OCI-M2 (cell line): ENCODE data around the gene OSMR.

Source experiments
- DNase-seq: peaks from one replicate; lab custom pipeline; 2025; ENCODE audit not compliant: unreplicated experiment; lab: John Stamatoyannopoulos, UW

OSMR gene

GRCh38 chr5:38845526-38846378, at the start of gene OSMR:
TSS of gene OSMR (plus strand) at chr5:38846012. CDS start at chr5:38869045, 23,033 bp downstream.
- no peak for DNase-seq

GRCh38 chr5:38796742-38797108, 49.1 kb upstream of the OSMR start:
- DNase-seq, result no peak

- DNase-seq, result no peak
Observed at GRCh38 chr5:38797838-38798237, 48.0 kb upstream of the OSMR start.

GRCh38 chr5:38799556-38800377, 46.0 kb upstream of the OSMR start:
- no peak for DNase-seq

GRCh38 chr5:38800515-38800914, 45.3 kb upstream of the OSMR start:
- DNase-seq, result no peak

- DNase-seq, result no peak
Observed at GRCh38 chr5:38802125-38802524, 43.7 kb upstream of the OSMR start.

- no peak for DNase-seq
Observed at GRCh38 chr5:38803246-38803645, 42.6 kb upstream of the OSMR start.

- DNase-seq, result no peak
Observed at GRCh38 chr5:38806775-38807258, 39.0 kb upstream of the OSMR start.

- DNase-seq, result no peak
Observed at GRCh38 chr5:38807570-38808483, 38.0 kb upstream of the OSMR start.

GRCh38 chr5:38808666-38809343, 37.0 kb upstream of the OSMR start:
- no peak for DNase-seq

- no peak for DNase-seq
Observed at GRCh38 chr5:38809388-38810359, 36.1 kb upstream of the OSMR start.

GRCh38 chr5:38814879-38815278, 30.9 kb upstream of the OSMR start:
- DNase-seq, result no peak

- no peak for DNase-seq
Observed at GRCh38 chr5:38816083-38817030, 29.5 kb upstream of the OSMR start.

- DNase-seq, result no peak
Observed at GRCh38 chr5:38821679-38822078, 24.1 kb upstream of the OSMR start.

- DNase-seq, result no peak
Observed at GRCh38 chr5:38823503-38823902, 22.3 kb upstream of the OSMR start.

- DNase-seq, result no peak
Observed at GRCh38 chr5:38824821-38825220, 21.0 kb upstream of the OSMR start.

- no peak for DNase-seq
Observed at GRCh38 chr5:38825494-38825893, 20.3 kb upstream of the OSMR start.

GRCh38 chr5:38827525-38827924, 18.3 kb upstream of the OSMR start:
- DNase-seq, result no peak
